ACHN (cell line): Measurements from ENCODE around the gene ATN1.

ENCODE experiments used
- DNase-seq: peaks from one replicate; pipeline ENCODE4 v3.0.0-alpha.2; 2015
- in situ Hi-C: cut with HindIII; loops from 2 replicates; pipeline ENCODE4 v1.10.0; 2017; ENCODE audit warnings: low sequenced_read_pairs, low pct_ligation_motif_present, low pct_unique_long_range_greater_than_20kb

ATN1 gene

DNA sequence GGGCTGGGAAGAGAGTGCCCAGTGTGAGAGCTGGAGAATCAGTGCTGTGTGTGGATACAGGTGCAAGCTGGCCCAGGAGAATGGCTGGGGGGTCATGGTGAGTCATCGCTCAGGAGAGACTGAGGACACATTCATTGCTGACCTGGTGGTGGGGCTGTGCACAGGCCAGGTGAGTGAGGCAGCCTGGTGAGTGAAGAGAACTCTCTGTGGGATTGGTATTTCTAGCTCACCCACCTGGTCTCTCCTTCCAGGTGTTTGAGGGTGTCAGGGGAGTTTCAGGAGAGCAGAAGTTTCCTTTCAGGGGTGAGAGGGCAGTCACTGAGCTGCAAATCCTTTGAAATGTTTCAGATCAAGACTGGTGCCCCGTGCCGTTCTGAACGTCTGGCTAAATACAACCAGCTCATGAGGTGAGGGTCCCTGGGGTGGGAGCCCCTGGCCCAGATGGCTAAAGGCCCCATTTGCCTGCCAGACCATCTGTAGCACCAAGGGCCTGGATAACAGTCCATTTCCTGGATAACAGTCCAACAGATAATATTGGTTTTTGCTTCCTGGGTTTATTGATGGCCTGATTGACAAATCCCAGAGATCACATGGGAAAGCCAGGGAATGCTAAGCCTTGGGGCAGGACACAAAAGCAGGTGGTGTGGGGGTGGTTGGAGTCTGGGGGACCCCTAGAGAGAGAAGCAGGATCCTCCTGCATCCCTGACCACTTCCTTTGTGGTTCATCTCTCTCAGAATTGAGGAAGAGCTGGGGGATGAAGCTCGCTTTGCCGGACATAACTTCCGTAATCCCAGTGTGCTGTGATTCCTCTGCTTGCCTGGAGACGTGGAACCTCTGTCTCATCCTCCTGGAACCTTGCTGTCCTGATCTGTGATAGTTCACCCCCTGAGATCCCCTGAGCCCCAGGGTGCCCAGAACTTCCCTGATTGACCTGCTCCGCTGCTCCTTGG lies 5.5 kb upstream of the ATN1 start:
- DNase-seq = no peak
- in situ Hi-C loops = no loop called here

DNA sequence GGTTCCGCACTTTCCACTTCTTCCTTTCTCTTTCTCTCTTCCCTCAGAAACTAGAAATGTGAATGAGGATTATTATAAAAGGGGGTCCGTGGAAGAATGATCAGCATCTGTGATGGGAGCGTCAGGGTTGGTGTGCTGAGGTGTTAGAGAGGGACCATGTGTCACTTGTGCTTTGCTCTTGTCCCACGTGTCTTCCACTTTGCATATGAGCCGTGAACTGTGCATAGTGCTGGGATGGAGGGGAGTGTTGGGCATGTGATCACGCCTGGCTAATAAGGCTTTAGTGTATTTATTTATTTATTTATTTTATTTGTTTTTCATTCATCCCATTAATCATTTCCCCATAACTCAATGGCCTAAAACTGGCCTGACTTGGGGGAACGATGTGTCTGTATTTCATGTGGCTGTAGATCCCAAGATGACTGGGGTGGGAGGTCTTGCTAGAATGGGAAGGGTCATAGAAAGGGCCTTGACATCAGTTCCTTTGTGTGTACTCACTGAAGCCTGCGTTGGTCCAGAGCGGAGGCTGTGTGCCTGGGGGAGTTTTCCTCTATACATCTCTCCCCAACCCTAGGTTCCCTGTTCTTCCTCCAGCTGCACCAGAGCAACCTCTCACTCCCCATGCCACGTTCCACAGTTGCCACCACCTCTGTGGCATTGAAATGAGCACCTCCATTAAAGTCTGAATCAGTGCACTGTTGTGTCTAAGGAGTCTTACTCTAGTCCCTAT lies 4.6 kb upstream of the ATN1 start:
- in situ Hi-C loops = no loop called here
- DNase-seq = no peak

DNA sequence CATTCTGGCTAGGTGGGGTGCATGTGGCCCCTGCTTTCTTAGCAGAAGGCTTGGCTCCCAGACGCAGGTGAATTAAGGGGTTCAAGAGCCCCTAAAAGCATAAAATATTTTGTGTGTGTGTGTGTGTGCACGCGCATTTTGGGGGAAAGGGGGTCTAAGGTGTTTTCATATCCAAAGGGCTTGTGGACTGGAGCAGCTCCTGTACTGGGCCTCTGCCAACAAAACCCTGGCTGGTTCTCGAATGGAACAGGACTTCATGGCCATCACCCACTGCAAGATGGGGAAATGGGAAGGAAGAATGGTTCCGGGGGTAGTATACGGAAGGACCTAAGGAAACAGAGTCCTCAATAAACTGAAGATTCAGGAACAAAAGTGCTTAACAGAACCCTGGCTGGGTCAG lies 3.9 kb upstream of the ATN1 start:
- in situ Hi-C loops = no loop called here
- no peak for DNase-seq

DNA sequence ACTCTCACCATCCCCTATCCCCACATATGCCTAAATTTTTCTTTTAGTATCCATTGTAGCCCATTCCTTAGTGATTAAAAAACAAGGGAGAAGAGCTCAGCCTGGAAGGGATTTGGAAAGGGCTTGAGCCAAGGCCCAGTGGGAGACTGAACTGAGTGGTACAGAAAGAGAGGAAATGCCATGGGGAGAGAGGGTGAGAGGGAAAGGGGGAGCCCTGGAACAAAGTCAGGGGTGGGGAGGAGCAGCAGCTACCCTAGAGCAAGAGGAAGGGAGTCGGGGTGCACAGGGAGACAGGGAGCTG lies 2.6 kb upstream of the ATN1 start:
- in situ Hi-C loops = no loop called here
- DNase-seq = no peak

DNA sequence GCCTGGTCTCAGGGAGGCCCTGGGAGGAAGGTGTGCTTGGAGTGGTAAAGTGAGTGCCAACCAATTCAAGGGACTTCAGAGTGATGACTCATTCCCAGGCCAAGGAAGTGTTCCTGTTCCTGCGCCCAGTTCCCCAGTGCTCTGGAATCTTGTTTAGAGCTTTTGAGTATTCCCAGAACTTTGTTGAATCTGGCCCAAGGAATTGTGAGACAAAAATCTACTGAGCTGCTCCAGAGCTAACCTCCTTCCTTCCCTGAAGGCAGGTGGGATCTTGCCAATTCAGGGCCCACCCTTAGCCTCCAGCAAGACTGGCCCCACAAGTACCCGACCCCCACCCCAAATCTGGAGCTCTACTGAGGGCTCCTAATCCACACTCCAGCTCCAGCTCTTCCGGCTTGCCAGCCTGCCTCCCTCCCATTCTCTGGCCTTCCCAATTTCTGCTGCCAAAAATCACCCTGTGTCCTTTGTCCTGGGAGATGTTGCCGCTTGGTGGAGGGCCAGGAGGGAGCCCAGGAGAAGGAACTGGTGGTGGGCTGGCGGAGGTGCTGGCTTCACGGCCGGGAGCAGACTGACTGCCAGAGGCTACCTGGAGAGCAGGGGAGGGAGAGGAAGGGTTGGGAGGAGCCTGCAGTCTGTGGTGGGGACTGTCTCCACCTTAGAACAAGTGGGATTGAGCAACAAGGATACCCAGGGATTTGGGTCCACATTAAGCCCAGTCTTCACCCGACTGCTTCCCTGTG lies 2.0 kb upstream of the ATN1 start:
- DNase-seq = peak; percentile 95
- in situ Hi-C loops = no loop called here

DNA sequence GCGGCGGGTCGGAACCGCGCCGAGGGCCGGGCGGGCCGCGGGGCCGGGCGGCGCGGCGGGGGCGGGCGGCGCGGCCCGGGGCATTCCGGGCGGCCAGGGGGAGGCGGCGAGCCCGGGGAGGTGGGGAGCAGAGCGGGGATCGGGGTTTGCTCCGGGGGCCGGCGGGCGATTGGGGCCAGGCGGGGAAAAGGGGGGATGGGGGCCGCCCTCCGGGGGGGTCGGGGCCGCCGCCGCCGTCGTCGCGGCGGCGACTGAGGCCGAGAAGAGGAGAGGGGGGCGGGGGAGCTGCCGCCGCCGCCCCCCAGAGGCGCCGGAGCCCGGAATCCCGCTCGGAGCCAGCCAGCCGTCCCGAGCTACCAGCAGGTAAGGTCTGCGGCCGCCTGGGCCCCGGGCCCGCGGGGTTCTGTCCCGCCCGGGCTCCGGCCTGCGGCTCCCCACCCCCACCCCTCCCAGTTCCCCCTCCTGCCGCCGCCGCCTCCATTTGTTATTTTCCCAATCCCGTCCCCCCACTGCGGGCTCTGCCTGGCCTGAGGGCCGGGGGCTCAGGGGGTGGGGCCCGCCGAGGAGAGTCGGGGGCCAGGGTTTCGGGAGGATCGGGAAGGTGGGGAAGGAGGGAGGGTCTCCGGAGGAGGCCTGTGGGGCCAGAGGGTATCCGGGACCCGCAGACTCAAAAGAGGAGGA lies 403 bp downstream of the ATN1 start:
- DNase-seq = peak; percentile 26
- in situ Hi-C loops = no loop called here

DNA sequence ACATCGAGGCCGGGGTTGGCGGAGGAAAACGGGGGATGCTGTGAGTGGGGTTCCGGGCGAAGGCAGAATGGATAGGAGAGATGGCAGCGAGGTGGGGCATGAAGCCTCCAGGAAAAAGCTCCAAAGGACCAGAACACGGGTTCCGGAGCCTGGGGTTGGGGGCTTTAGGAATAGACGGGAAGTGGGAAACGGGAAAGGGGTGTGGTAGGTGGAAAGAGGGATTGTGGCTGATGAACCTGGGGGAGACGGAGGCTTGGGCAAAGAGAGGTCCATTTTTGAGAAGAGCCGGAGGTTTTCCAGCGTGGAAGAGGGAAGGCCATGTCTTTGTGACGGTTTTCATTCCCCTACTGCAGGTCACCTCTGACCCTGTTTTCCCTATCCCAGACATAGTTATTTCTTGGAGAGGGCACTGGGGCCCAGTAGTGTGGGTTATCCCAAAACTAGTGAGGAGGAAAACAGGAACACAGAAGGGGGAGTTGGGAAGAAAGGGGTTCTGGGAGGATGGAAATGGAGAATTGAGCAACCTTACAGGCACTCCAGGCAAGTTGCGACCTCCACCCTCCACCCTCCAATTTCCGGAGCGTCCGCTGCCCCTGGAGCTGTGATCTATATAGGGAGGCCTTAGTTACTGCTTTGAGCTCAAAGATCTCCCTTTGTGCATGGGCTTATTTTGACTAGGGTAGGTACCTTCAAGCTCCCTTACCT lies 1.1 kb downstream of the ATN1 start:
- no peak for DNase-seq
- in situ Hi-C loops = no loop called here

DNA sequence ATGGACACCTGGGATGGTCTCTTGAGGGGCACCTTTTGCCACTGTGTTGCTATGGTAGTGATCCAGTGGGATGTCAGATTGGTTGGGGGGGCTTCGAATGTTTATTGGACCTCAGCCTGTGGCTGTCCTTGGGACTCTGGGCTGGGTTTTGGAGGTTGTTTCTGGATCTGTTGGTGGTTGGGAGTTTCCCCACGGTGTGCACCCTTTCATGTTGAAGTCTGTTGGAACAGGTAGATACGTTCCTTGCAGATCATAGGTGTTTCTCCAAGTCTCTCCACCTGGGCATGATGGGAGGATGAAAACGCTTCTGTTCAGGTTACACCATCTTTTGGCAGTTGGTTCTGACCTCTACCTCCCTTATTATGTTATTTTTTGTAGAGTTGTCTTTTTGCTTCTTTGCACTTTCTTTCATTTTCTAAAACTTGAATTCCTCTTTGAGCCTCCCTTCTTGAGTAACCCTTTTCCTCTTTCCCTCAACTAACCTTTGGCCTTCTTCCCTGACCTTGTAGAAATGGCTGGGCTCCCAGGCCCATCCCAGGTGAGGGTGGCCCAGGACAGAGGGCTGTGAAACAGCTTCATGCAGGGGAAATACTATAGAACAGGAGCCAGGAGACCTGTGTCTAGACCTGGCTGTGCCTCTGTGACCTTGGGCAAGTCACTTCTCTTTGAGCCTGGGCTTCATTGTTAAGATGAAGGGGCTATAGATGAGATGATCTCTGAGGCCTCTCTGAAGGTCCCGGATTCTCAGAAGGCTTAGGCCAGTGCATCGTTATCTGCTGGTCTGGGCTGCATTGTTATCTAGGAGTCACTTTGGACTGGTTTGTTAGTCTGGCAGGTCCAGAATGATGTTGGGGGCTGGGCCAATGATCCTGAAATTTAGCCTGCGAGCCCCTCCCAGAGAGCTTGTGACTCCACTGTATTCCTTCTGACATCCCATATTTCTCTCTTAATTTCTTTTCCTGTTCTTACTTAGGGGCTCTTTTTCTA lies 2.0 kb downstream of the ATN1 start:
- no peak for DNase-seq
- in situ Hi-C loops = no loop called here

DNA sequence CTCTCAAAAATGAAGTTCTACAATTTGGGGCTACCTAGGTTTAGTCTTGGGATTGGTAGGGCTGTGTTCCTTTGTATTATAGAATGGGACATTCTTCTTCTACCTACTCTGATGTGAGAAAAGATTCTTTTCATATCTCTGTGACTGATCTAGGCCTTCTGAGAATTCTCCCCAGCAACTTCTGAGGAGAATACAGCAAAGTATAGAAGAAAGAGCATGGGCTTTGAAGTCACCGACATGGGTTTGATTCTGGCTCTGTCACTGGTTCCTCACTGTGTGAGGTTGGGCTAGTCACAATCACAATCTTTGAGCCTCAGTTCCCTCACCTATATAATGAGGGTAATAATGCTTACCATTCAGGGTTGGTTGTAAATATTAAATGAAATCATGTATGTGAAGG lies 5.0 kb downstream of the ATN1 start:
- in situ Hi-C loops = no loop called here
- DNase-seq = no peak

DNA sequence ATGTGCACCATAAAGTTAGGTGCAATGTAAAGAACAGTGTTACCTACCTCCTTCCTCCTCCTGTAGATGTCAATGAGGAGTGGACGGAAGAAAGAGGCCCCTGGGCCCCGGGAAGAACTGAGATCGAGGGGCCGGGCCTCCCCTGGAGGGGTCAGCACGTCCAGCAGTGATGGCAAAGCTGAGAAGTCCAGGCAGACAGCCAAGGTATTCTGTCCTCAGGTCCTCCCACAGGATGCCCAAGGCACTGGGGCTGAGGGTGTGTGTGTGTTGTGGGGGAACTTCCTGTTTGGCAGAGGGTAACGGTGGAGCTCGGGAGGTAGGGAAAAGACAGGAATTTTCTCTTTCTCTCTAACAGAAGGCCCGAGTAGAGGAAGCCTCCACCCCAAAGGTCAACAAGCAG lies 6.4 kb downstream of the ATN1 start:
- in situ Hi-C loops = no loop called here

DNA sequence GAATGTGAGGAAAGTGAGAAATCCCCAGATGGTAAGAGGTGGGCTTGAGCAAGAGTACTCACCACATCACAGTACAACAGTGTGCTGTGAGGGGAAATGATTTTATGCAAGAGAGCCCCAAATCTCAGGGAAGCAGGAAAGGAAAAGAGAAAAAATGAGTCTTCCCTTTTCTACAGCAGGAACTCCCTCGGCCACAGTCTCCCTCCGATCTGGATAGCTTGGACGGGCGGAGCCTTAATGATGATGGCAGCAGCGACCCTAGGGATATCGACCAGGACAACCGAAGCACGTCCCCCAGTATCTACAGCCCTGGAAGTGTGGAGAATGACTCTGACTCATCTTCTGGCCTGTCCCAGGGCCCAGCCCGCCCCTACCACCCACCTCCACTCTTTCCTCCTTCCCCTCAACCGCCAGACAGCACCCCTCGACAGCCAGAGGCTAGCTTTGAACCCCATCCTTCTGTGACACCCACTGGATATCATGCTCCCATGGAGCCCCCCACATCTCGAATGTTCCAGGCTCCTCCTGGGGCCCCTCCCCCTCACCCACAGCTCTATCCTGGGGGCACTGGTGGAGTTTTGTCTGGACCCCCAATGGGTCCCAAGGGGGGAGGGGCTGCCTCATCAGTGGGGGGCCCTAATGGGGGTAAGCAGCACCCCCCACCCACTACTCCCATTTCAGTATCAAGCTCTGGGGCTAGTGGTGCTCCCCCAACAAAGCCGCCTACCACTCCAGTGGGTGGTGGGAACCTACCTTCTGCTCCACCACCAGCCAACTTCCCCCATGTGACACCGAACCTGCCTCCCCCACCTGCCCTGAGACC lies 7.8 kb downstream of the ATN1 start:
- in situ Hi-C loops = no loop called here
- DNase-seq = no peak

More for the DNA sequence above, 6.4 kb downstream of the ATN1 start:
- DNase-seq = no peak

DNA sequence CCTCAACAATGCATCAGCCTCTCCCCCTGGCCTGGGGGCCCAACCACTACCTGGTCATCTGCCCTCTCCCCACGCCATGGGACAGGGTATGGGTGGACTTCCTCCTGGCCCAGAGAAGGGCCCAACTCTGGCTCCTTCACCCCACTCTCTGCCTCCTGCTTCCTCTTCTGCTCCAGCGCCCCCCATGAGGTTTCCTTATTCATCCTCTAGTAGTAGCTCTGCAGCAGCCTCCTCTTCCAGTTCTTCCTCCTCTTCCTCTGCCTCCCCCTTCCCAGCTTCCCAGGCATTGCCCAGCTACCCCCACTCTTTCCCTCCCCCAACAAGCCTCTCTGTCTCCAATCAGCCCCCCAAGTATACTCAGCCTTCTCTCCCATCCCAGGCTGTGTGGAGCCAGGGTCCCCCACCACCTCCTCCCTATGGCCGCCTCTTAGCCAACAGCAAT lies 8.5 kb downstream of the ATN1 start:
- in situ Hi-C loops = no loop called here
- DNase-seq = no peak

DNA sequence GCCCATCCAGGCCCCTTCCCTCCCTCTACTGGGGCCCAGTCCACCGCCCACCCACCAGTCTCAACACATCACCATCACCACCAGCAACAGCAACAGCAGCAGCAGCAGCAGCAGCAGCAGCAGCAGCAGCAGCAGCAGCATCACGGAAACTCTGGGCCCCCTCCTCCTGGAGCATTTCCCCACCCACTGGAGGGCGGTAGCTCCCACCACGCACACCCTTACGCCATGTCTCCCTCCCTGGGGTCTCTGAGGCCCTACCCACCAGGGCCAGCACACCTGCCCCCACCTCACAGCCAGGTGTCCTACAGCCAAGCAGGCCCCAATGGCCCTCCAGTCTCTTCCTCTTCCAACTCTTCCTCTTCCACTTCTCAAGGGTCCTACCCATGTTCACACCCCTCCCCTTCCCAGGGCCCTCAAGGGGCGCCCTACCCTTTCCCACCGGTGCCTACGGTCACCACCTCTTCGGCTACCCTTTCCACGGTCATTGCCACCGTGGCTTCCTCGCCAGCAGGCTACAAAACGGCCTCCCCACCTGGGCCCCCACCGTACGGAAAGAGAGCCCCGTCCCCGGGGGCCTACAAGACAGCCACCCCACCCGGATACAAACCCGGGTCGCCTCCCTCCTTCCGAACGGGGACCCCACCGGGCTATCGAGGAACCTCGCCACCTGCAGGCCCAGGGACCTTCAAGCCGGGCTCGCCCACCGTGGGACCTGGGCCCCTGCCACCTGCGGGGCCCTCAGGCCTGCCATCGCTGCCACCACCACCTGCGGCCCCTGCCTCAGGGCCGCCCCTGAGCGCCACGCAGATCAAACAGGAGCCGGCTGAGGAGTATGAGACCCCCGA lies 9.1 kb downstream of the ATN1 start:
- DNase-seq = no peak

DNA sequence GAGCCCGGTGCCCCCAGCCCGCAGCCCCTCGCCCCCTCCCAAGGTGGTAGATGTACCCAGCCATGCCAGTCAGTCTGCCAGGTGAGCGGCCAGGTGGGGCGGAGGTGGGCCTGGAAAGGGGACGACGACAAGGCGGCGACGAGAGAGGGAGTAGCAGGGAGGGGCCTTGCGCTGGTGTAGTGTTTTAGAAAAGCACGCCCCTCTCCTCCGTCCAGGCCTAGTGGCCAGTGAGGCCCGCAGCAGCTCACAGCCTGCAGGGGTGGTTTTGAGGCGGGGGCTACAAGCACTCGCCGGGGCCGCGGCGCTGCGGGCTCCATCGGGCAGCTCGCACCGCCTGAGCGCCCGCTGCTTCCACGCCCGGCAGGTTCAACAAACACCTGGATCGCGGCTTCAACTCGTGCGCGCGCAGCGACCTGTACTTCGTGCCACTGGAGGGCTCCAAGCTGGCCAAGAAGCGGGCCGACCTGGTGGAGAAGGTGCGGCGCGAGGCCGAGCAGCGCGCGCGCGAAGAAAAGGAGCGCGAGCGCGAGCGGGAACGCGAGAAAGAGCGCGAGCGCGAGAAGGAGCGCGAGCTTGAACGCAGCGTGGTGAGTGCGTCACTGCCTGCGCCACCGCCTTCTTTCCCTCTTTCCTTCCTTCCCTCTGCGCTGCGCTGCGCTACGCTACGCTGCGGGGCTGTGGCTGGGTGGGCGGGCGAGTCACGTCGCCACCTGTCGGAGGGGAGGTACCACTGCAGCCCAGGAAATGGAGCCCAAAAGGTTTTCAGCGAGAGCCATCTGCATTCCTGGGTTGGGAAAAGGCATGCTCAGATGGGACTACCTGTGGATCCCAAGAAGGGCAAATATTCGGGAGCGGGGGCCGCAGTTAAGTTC lies 10.0 kb downstream of the ATN1 start:
- in situ Hi-C loops = no loop called here

More for the DNA sequence above, 9.1 kb downstream of the ATN1 start:
- in situ Hi-C loops = no loop called here

More for the DNA sequence above, 10.0 kb downstream of the ATN1 start:
- peak; percentile 99 for DNase-seq
